NT2/D1 (cell line): ENCODE measurements around the gene TMC3.

ENCODE experiments used
- DNase-seq: peaks from one replicate; pipeline ENCODE4 v3.0.0-alpha.2; 2011; ENCODE audit warnings: low read depth, low spot score
- H3K27me3 ChIP-seq: 2 replicates; pipeline ENCODE4 v1.6.0; 2011; ENCODE audit warnings: mild to moderate bottlenecking; ENCODE audit not compliant: insufficient read length, insufficient read depth
- H3K36me3 ChIP-seq: 2 replicates; pipeline ENCODE4 v1.6.1; 2011; ENCODE audit warnings: mild to moderate bottlenecking, low read length, mixed read lengths; ENCODE audit not compliant: insufficient read depth, insufficient read length
- H3K4me1 ChIP-seq: 2 replicates; pipeline ENCODE4 v1.5.1; 2011; ENCODE audit not compliant: insufficient read depth, insufficient read length
- H3K4me3 ChIP-seq: 2 replicates; pipeline ENCODE4 v1.5.1; 2011; ENCODE audit warnings: low read depth; ENCODE audit not compliant: insufficient read length
- H3K9ac ChIP-seq: 2 replicates; pipeline ENCODE4 v1.6.0; 2011; ENCODE audit warnings: low read depth; ENCODE audit not compliant: insufficient read length
- H3K9me3 ChIP-seq: 2 replicates; pipeline ENCODE4 v1.5.1; 2011; ENCODE audit warnings: mild to moderate bottlenecking, low read length; ENCODE audit not compliant: insufficient read depth
- SUZ12 ChIP-seq: IDR thresholded peaks from 2 replicates; pipeline ENCODE4 v1.6.1; 2011; ENCODE audit not compliant: insufficient read length, insufficient read depth; ENCODE audit errors: extremely low read depth
- YY1 ChIP-seq: IDR thresholded peaks from 2 replicates; pipeline ENCODE4 v1.6.1; 2011; ENCODE audit not compliant: insufficient read length, insufficient read depth
- ZNF274 ChIP-seq: IDR thresholded peaks from 2 replicates; pipeline ENCODE4 v1.6.1; 2011; ENCODE audit warnings: mild to moderate bottlenecking, low read depth, low read length

The TMC3 gene

GRCh38 chr15:81303244-81304225 lies 70.5 kb downstream of the TMC3 start:
- Histone ChIP-seq H3K9me3 (no peaks in the 10 kb centered on the region), H3K27me3 (no peaks in the 10 kb centered on the region), H3K36me3 (no peaks in the 10 kb centered on the region), H3K4me1 (peaks cover 9% of the 10 kb centered on the region), H3K4me3 (no peak overlapping the region), H3K9ac (no peak overlapping the region)
- TF ChIP-seq SUZ12 (no peak), YY1 (no peak), ZNF274 (no peak)
- DNase-seq: peak; percentile 58

GRCh38 chr15:81302701-81303109 lies 71.3 kb downstream of the TMC3 start:
- H3K4me1 ChIP-seq: peaks cover 9% of the 10 kb centered on the region
- no peak for TF ChIP-seq ZNF274
- no peak for TF ChIP-seq SUZ12
- no peak for TF ChIP-seq YY1
- H3K9ac ChIP-seq: no peak overlapping the region
- H3K9me3 ChIP-seq: no peaks in the 10 kb centered on the region
- no peaks in the 10 kb centered on the region for H3K36me3 ChIP-seq
- DNase-seq: no peak
- no peak overlapping the region for H3K4me3 ChIP-seq
- no peaks in the 10 kb centered on the region for H3K27me3 ChIP-seq

DNA sequence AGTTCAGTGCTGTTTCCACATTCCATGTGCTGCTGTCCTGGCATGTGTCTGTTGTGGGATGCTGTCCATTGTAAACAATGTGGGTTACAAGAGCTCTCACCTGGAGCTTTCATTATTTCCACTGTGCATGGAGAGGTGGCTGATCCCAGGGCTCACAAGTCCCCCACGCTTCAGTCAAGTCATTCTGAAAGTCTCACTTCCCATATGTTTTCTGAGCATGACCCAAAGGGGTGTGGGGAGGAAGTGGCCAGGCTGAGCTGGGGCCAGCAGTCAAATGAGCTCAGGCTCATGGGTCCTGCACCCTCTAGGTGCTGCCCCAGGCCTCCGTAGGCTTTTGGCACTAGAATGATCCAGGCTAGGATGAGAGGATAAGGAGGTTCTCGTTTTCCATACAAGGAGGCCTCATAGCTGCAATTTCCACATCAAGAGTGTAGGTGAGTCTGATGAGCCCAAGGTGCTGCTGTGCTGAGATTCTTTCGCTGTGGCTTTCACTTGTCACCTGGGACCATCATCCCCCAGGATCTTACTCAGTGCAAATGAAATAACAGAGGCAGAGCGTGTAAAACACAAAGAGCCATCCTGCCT lies 72.1 kb downstream of the TMC3 start:
- Histone ChIP-seq H3K9me3 (no peaks in the 10 kb centered on the region), H3K9ac (no peak overlapping the region), H3K4me1 (peaks cover 9% of the 10 kb centered on the region), H3K27me3 (no peaks in the 10 kb centered on the region), H3K4me3 (no peak overlapping the region), H3K36me3 (no peaks in the 10 kb centered on the region)
- no peak for DNase-seq
- no peak for TF ChIP-seq ZNF274
- no peak for TF ChIP-seq SUZ12
- TF ChIP-seq YY1: no peak

- no peak for DNase-seq
- peaks cover 9% of the 10 kb centered on the region for H3K4me1 ChIP-seq
- no peaks in the 10 kb centered on the region for H3K9me3 ChIP-seq
- no peaks in the 10 kb centered on the region for H3K36me3 ChIP-seq
- H3K27me3 ChIP-seq: no peaks in the 10 kb centered on the region
- H3K9ac ChIP-seq: no peak overlapping the region
- H3K4me3 ChIP-seq: no peak overlapping the region
- TF ChIP-seq ZNF274: no peak
- no peak for TF ChIP-seq YY1
- no peak for TF ChIP-seq SUZ12
Observed at GRCh38 chr15:81301385-81301784, 72.6 kb downstream of the TMC3 start.

DNA sequence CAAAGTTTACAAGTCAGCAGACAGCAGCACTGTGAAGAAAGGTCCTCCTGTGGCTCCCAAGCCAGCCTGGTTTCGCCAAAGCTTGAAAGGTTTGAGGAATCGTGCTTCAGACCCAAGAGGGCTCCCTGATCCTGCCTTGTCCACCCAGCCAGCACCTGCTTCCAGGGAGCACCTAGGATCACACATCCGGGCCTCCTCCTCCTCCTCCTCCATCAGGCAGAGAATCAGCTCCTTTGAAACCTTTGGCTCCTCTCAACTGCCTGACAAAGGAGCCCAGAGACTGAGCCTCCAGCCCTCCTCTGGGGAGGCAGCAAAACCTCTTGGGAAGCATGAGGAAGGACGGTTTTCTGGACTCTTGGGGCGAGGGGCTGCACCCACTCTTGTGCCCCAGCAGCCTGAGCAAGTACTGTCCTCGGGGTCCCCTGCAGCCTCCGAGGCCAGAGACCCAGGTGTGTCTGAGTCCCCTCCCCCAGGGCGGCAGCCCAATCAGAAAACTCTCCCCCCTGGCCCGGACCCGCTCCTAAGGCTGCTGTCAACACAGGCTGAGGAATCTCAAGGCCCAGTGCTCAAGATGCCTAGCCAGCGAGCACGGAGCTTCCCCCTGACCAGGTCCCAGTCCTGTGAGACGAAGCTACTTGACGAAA lies 74.3 kb downstream of the TMC3 start:
- H3K4me3 ChIP-seq: no peak overlapping the region
- no peak overlapping the region for H3K9ac ChIP-seq
- H3K27me3 ChIP-seq: no peaks in the 10 kb centered on the region
- no peak for TF ChIP-seq ZNF274
- no peak for TF ChIP-seq YY1
- TF ChIP-seq SUZ12: no peak
- no peak for DNase-seq
- peaks cover 9% of the 10 kb centered on the region for H3K4me1 ChIP-seq
- H3K9me3 ChIP-seq: no peaks in the 10 kb centered on the region
- H3K36me3 ChIP-seq: no peaks in the 10 kb centered on the region

DNA sequence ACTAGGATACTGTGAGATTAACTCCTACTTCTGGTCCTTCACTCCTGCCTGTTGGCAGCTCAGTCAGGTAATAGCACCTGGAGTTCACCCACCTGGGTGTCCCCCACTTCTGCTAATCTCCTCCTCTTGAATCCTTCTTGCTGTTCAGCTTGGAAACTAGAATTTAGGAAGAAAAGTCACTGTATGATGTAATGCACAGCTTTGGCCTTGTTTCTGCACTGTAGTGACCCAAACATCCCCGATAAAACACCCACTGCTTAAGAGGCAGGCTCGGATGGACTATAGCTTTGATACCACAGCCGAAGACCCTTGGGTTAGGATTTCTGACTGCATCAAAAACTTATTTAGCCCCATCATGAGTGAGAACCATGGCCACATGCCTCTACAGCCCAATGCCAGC lies 74.9 kb downstream of the TMC3 start:
- no peak for DNase-seq
- Histone ChIP-seq H3K4me1 (peaks cover 9% of the 10 kb centered on the region), H3K27me3 (no peaks in the 10 kb centered on the region), H3K36me3 (no peaks in the 10 kb centered on the region), H3K9ac (no peak overlapping the region), H3K9me3 (no peaks in the 10 kb centered on the region), H3K4me3 (no peak overlapping the region)
- TF ChIP-seq ZNF274 (no peak), SUZ12 (no peak), YY1 (no peak)

- Histone ChIP-seq H3K36me3 (no peaks in the 10 kb centered on the region), H3K4me3 (no peak overlapping the region), H3K27me3 (no peaks in the 10 kb centered on the region), H3K9ac (no peak overlapping the region), H3K9me3 (no peaks in the 10 kb centered on the region), H3K4me1 (peaks cover 9% of the 10 kb centered on the region)
- no peak for DNase-seq
- no peak for TF ChIP-seq YY1
- no peak for TF ChIP-seq SUZ12
- TF ChIP-seq ZNF274: no peak
Observed at GRCh38 chr15:81298611-81299010, 75.4 kb downstream of the TMC3 start.
